VCaP (cell line): Measurements from ENCODE around the gene CD247.
A peak's percentile ranks its signal among the peaks of the same experiment; 100 is the strongest.

Experiments used
- H3K27ac ChIP-seq: fragments of 450-650 bp; 2 replicates; pipeline ENCODE4 v1.5.1; 2017
- TF ChIP-seq, protein P1 (sequence below): fragments of 450-650 bp; conservative IDR thresholded peaks from 2 replicates; pipeline ENCODE4 v1.5.1; 2017; ENCODE audit warnings: mild to moderate bottlenecking, moderate library complexity

CD247 gene

DNA sequence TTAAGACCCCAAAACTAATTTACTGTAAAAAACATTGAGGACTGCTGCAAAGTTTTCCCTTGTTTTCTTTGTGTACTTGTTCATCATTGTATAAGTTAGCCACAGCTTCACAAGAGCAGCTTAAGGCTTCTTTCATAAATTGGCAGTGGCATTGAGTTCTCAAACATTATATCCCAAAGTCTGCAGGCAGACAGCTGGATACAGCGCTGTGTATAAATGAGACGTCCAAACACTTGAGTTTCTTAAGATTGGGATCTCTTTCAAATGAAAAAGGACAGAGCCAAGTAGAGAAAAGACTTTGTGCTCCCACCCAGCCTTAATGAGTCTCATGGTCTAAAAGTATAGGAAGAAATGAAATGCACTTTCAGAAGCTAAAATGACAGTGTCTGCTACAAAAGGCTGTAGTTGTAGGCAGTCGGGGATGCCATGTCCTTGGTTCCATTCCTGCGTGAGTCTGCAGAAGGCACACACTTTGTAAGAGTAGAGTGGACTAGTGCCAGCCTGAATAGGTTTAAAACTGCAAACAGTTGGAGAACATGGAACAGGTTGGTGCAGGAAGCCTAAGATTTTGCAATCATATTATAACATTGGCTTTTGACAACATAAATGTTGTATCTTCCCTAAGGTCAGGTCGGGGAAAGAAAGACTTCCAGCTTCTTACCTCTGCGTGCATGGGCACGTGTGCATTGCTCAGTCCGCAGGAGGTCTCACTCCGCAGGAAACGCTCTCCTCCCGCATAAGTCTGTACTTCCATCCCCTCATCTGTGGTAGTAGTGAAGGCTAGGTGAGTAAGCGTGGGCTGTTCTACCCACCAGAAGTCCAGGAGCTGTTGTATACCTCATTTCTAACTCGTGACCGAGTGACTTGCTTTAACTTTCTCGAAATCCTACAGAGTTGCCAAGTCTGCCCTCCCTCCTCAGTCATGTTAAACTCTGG lies 94.4 kb downstream of the CD247 start:
- TF ChIP-seq, protein P1, sequence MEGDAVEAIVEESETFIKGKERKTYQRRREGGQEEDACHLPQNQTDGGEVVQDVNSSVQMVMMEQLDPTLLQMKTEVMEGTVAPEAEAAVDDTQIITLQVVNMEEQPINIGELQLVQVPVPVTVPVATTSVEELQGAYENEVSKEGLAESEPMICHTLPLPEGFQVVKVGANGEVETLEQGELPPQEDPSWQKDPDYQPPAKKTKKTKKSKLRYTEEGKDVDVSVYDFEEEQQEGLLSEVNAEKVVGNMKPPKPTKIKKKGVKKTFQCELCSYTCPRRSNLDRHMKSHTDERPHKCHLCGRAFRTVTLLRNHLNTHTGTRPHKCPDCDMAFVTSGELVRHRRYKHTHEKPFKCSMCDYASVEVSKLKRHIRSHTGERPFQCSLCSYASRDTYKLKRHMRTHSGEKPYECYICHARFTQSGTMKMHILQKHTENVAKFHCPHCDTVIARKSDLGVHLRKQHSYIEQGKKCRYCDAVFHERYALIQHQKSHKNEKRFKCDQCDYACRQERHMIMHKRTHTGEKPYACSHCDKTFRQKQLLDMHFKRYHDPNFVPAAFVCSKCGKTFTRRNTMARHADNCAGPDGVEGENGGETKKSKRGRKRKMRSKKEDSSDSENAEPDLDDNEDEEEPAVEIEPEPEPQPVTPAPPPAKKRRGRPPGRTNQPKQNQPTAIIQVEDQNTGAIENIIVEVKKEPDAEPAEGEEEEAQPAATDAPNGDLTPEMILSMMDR: no peak
- no peak overlapping the region for H3K27ac ChIP-seq

DNA sequence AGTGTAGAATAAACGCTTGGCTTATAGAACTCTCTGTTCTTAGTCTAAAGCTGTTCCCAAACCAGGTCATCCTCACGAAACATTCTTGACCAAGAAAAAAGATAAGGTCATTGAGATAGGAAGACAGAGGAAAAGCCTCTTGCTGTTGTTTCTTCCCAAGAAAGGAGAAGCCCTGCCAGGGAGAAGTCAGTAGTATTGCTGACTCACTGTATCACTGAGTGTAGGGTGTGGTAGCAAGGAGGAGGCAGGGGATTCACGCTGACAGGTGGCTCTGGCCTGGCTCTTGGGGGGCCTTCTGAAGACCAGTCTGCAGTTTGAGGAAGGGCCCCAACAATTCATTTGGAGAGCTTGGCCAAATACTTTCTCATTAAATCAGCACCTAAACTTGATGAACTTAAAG lies 97.8 kb downstream of the CD247 start:
- no peak overlapping the region for H3K27ac ChIP-seq
- TF ChIP-seq, protein P1: no peak

DNA sequence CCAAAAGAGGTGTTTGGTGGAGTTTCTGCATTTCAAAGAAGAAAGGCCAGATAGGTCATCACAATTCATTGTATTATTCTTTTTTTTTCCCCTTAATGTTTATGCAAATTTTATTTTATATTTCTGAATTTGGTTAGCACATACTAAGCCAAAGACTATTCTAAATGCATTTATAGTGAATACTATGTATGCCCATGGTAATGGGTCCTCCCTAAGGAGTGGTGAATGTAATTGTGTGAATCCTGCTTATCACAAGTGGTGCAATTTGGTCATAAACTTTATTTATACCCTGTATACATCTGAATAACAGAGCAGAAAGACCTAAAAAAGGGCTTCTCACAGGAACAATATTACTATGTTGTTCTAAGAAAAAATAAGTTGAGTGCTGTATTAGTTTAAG lies 99.1 kb downstream of the CD247 start:
- no peak overlapping the region for H3K27ac ChIP-seq
- TF ChIP-seq, protein P1: no peak

DNA sequence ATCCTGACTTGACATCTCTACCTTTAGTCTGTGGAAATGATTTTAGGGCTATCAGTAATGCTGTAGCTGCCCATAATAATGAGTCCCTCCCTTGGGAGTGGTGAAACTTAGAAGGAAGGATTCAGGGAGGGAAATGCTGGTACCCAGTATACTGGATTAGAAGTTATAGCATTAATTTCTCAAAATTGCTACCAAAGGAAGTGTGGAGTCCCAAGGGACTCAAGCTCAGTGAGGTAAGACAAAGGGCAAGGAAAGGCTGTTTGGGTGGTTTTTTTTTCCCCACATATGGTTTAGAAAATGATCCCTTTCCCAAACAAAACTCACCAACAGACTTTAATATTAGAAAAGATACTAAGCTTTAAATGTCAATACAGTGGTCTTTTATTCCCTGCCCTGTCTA lies 99.9 kb downstream of the CD247 start:
- H3K27ac ChIP-seq: peak overlapping the region; percentile 53
- TF ChIP-seq, protein P1: no peak

DNA sequence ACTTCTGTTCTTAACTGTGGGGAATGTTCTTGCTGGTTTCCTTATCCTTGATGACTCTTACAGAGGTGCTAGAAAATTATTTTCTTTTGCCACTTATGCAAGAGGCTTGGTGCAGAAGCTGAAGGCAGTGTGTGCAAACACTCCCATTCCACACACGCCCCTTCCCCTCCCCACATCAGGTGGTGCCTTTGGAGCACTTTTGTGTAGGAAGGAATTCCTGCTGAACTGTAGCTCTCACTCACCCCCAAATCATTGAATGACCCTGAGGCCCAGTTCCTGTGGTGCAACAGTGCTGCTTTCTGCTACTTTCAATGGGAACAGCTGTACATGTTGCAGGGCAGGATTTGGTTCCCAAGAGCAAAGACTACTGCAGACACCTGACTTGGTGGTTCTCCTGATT lies 101.8 kb downstream of the CD247 start:
- TF ChIP-seq, protein P1: no peak
- no peak overlapping the region for H3K27ac ChIP-seq

DNA sequence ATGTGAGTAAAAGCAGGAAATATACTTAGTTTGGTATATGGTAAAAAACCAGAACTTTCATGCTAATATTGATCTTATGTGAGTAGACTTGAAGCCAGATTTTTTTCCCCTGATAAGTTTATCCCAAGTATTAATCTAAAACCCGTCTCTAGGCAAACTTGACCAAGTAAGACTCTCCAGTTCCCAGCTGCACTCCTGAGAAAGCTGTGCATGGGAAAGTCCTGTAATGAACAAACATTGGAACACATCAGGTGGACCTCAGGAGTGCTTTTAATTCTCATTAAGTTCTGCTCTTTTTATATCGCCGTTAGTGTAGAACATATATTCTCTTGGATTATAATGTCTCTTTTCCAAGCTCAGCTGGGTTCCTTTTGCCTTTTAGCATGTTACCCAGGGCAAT lies 105.0 kb downstream of the CD247 start:
- H3K27ac ChIP-seq: no peak overlapping the region

DNA sequence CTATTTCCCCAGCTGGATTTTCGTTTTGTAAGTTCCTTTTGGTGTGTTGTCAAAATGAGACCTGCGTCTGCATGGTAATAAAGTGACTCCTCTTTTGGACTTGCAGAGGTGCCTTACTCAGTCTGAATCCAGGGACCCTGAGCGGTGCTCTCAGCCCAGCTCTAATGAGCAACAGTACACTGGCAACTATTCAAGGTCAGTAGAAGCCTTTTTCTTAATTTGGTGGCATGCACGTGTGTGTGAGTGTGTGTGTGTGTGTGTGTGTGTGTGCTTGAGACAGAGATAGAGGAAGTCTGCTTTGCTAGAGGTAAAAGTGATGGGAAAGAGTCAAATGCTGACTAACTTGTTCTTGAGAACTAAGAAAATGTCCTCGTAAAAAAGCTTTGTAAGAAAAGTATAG lies 105.4 kb downstream of the CD247 start:
- TF ChIP-seq, protein P1: no peak
- H3K27ac ChIP-seq: no peak overlapping the region

More for the DNA sequence above, 105.0 kb downstream of the CD247 start:
- TF ChIP-seq, protein P1: no peak
